G401 (cell line): ENCODE results near the gene PRIMPOL. TPM values are rescaled to one million over a fixed set of nuclear protein-coding genes. Genes with fewer than 3 reads are reported as not detected.
"Not testable (repeated sequence)": the region's sequence is repeated elsewhere in the genome, so short reads cannot be mapped to it uniquely, and the experiment has no call there.

Experiments
- DNase-seq: peaks from one replicate; pipeline ENCODE4 v3.0.0-alpha.2; 2015; ENCODE audit warnings: low spot score
- in situ Hi-C: cut with HindIII; loops from 2 replicates; pipeline ENCODE4 v1.10.0; 2016; ENCODE audit warnings: low sequenced_read_pairs, mixed read lengths
- total RNA-seq: library from RNA; depleted of rRNA; stranded (reverse); fragments of >200 nt; shearing (Covaris generic); gene quantifications from 2 replicates; pipeline ENCODE4 v1.2.3, GENCODE V29; 2014; rRNA removed

The PRIMPOL gene, protein sequence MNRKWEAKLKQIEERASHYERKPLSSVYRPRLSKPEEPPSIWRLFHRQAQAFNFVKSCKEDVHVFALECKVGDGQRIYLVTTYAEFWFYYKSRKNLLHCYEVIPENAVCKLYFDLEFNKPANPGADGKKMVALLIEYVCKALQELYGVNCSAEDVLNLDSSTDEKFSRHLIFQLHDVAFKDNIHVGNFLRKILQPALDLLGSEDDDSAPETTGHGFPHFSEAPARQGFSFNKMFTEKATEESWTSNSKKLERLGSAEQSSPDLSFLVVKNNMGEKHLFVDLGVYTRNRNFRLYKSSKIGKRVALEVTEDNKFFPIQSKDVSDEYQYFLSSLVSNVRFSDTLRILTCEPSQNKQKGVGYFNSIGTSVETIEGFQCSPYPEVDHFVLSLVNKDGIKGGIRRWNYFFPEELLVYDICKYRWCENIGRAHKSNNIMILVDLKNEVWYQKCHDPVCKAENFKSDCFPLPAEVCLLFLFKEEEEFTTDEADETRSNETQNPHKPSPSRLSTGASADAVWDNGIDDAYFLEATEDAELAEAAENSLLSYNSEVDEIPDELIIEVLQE
- 17.4 and 18.0 TPM in 2 replicates for total RNA-seq

DNA sequence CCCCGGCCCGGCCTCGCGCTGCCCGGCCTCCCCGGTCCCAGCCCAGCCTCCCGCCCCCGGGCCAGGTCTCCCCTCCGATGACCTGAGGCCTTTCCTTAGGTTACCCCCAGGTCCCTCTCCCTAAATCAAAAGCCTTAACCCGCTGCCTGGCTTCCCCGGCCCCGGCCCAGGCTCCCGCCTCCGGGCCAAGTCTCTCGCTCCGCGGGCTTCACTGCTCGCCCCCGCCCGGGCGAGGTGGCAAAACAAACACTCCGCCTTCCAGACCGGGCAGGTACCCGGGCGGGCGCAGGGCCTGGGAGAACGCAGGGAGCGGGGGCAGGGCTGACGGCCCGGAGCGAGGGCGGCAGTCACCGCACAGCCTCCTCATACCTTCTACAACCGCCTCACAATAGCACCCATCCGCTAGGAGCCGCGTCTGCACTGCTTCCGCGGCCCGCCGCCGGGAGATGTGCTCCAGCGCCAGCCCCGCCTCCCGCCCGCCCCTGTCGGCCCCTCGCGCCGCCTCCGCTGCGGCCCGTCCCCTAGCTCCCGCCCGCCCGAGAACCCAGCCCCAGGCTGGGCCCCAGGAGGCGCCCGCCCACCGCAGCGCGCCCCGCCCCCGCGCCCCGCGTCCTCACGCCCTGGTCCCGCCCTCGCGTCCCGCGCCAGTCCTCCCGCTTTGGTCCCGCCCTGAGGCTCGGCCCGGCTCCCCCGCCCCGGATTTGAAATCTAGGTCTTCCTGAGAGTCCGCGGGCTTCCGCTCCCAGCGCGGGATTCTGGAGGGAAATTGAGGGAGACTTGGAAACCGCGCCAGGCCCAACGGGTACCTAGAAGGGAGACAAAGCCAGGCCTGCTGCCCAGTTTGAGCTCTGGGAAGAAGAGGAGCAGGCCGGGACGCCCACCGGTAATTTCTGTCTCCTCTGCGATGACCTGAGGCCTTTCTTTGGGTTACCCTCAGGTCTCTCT is at the start of gene PRIMPOL, which contains the start of gene CASP3:
Gene PRIMPOL, plus strand, starts transcription at position 713 of the 945 bp plus-strand sequence. CDS start 7,403 bp downstream, outside the sequence.
Gene CASP3, minus strand, starts transcription at position 422 of the 945 bp plus-strand sequence. CDS start 10,994 bp downstream, outside the sequence.
- DNase-seq: peak; percentile 97
- in situ Hi-C loops: no loop called here

DNA sequence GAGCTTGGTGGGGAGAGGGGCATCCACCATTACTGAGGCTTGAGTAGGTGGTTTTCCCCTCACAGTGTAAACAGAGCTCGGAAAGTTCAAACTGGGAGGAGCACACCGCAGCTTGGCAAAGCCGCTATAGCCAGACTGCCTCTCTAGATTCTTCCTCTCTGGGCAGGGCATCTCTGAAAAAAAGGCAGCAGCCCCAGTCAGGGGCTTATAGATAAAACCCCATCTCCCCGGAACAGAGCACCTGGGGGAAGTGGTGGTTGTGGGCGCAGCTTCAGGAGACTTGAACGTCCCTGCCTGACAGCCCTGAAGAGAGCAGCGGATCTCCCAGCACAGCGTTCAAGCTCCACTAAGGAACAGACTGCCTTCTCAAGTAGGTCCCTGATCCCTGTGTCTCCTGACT is 48.6 kb upstream of the PRIMPOL start:
- DNase-seq, in situ Hi-C loops: not testable (repeated sequence)

DNA sequence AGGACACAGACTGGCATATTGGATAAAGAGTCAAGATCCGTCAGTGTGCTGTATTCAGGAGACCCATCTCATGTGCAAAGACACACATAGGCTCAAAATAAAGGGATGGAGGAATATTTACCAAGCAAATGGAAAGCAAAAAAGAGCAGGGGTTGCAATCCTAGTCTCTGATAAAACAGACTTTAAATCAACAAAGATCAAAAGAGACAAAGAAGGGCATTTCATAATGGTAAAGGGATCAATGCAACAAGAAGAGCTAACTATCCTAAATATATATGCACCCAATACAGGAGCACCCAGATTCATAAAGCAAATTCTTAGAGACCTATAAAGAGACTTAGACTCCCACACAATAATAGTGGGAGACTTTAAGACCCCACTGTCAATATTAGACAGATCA is 46.7 kb upstream of the PRIMPOL start:
- DNase-seq, in situ Hi-C loops: not testable (repeated sequence)

DNA sequence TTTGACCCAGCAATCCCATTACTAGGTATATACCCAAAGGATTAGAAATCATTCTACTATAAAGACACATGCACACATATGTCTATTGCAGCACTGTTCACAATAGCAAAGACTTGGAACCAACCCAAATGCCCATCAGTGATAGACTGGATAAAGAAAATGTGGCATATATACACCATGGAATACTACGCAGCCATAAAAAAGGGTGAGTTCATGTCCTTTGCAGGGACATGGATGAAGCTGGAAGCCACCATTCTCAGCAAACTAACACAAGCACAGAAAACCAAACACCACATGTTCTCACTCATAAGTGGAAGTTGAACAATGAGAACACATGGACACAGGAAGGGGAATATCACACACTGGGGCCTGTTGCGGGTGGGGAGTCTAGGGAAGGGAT is 42.1 kb upstream of the PRIMPOL start:
- in situ Hi-C loops, DNase-seq: not testable (repeated sequence)

DNA sequence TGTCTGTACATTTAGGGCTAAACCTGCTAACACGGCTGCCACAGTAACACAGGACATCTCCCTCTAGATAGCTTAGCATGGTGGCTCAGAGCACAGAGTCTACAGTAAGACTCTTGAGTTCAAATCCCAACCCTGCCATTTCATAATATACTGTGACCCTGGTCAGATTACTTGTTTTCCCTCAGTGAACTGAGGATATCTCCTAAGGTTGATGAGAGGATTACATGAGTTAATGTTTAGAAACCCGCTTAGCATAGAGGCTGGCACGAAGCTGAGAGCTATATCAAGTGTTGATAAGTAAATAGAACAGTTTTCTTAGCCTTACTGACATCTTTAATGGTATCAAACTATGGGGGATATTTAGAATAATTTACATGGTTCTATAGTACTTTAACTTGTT is 37.5 kb upstream of the PRIMPOL start:
- in situ Hi-C loops: no loop called here
- DNase-seq: no peak

DNA sequence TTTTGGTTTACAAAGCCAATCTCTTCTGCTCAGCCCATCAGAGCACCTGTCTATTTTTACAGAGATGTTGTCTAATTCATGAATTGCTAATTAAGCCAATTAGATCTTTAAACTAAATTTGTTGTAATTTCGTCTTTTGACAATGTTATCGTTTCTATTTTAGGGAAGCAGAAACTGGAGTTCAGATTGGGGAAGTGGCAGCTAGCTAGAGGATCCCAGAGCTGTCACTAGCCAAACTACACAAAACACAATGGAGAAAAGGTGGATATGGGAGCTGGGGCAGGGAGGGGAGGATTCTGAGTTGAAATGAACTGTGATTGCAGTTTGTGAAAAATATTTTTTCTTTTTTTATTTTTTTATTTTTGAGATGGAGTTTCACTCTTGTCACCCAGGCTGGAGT is 36.1 kb upstream of the PRIMPOL start:
- in situ Hi-C loops: no loop called here
- DNase-seq: no peak

DNA sequence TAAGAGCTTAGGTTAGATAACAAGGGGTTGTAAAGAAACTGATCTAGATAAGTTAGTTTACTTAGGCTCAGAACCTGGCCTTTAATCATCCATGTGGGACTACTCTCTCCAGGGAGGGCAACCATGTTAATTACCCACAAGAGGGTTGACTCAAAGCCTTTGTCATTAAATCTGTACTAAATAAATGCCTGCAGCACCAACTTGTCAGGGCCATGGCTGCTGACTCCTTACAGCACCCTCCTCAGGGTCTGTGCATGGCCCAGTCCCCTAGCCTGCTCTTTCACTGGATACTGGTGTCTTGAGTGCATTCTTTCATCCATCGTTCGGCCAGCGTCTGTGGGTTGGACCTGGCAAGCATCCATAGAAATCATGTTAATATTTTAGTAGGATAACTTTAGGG is 35.0 kb upstream of the PRIMPOL start:
- in situ Hi-C loops: no loop called here
- DNase-seq: no peak

DNA sequence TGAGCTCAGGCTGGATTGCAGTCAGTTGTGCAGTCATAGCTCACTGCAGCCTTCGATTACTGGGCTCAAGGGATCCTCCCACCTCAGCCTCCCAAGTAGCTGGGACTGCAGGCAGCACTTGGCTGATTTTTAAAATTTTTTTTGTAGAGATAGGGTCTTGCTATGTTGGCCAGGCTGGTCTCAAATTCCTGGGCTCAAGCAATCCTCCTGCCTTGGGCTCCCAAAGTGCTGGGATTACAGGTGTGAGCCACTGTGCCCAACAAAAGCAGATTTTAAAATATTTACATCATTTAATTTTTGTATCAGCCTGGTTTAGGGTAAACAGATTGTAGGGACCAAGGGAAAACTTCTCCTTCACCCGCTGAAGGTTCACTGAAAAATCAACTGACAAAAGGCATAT is 33.4 kb upstream of the PRIMPOL start:
- DNase-seq, in situ Hi-C loops: not testable (repeated sequence)

DNA sequence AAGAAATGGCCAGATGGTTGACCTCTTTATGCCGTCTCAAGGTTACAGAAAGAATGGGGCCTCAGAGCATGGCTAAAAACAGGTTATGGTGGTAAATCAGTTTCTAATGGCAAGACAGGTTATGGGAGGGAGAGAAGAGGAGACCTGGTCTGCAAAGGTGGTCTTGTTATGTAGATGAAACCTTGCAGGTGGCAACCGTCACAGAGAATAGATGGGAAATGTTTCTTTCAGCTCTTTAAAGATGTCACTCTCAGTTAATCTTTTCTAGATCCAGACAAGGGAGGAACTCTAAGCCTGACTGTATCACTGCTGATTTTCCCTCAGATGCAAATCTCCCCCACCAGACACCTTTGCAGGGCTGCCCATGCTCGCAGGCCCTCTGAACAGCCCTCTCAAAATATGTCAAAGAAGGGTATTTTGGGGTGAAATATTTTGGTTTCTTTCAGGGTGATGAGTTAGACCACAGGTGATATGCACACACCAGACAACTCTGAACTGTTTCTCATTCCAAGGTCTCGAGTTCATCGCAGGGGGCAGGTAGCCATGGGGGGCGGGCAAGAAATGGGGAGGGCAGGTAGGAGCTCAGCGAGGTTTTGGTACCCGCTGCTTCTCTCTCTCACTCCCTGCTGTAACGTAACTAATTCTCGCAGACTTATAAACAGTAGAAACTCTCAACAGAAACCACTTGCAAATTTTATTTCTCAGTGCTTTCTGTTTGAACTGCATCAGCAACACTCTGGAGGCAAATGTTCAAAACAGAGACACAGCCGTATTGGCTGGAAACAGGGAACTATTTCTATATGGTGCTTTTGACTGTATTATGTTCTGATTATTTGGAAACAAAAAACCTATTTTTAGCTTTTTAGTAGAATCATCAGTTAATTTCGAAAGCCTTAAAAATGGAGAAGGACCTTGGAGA is 32.6 kb upstream of the PRIMPOL start:
- in situ Hi-C loops: no loop called here
- no peak for DNase-seq

DNA sequence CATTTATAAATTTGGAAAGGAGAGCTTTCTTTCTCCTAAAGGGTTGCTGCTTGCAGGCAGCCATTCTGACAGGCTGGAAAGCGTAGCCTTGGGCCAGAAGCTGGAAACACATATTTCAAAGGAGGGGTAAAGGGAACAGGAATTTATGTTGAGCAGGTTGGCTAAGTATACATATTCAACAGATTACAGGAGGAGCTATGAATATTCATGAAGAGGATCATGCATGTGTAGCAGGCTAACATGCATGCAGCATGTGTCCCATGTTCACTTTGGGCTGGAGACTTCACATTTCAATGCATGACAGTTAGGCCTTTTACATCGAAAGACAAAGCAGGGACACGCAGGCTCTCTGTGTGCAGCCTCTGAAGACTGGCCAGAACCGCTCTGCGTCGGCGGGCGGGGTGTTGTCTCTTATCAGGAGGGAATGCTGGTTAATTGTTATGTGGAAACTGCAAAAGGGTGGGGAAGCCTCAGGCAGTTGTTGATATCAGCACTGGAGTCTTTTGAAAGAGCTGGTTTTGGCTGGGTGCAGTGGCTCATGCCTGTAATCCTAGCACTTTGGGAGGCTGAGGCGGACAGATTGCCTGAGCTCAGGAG is 31.8 kb upstream of the PRIMPOL start:
- DNase-seq: no peak
- in situ Hi-C loops: no loop called here

DNA sequence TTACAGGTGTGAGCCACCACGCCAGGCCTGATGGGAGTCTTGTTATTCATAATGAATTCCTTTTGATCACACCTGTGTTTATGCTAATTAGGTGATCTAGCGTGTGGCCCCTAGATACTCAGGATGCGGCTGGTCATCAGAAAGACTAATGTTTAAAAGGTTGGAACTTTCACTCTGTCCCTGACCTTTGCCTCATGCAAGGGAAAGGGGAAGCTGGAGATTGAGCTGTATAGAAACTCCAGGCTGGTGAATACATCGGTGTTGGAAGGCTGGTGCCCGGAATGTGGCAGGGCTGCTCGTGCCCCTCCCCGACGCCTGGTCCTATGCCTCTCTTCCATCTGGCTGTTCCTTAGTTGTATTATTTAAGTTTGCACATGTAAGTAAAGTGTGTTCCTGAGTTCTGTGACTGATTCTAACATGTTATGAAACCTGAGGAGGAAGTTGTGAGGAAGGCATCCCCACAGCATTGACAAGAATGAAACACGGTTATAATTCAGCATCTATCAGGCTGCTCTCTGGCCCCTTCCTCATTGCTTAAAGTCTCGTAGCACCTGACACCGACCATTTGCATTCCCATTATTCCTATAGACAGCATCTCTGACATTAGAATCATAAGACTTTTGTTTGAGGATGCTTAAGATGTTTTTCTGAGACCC is 29.2 kb upstream of the PRIMPOL start:
- in situ Hi-C loops: no loop called here
- DNase-seq: no peak

DNA sequence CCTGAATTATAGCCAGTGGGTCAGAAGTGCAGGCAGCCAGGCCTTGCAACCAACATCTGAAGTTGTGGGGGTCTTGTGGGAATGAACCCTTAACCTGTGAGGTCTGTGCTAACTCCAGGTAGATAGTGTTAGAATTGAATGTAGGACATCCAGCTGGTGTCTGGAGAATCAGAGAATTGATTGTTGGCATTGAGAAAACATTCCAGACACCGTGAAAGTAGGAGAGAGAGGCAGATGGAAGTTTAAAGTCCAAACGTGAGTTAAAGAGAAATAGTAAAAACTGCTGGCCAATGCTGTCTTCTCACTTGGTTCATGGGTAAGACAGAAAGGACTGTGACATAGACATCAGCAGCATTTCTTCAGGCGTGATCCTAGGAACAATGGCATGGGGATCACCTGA is 28.0 kb upstream of the PRIMPOL start:
- DNase-seq: no peak
- in situ Hi-C loops: no loop called here

DNA sequence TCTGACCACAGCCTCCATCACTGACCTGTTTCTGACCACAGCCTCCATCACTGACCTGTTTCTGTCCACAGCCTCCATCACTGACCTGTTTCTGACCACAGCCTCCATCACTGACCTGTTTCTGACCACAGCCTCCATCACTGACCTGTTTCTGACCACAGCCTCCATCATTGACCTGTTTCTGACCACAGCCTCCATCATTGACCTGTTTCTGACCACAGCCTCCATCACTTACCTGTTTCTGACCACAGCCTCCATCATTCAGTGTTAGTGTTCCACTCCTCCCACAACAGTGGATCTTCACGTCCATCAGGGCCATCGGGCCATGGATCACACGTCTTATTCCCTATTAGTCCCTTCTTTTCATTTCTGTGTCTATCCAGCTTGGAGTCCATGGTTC is 25.0 kb upstream of the PRIMPOL start:
- in situ Hi-C loops, DNase-seq: not testable (repeated sequence)

DNA sequence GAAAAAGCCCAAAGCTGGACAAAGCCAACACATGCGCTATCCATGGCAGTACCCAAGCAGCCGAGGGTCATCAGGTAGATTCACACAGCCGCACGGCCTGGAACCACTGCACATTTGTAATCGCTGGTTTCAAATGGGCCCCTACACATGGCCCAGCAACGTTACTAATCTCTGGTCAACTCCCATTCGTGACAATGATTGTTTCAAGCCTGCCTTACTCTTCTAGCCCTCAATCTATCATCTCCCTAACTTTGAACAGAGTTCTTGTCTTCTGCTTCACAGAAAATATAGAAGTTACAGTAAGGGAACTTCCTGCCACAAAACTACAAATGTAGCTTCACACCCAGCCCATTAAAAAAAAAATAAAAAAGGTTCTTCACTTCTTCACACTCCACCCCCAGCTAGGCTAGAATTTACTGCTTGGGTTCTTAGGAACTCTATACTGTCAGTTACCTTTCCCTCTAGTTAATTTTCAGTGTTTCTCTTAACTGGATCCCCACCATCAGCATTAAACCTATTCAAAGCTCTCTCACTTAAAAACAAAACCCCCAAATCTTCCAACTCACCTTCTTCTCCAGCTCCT is 24.5 kb upstream of the PRIMPOL start:
- in situ Hi-C loops: no loop called here
- no peak for DNase-seq

DNA sequence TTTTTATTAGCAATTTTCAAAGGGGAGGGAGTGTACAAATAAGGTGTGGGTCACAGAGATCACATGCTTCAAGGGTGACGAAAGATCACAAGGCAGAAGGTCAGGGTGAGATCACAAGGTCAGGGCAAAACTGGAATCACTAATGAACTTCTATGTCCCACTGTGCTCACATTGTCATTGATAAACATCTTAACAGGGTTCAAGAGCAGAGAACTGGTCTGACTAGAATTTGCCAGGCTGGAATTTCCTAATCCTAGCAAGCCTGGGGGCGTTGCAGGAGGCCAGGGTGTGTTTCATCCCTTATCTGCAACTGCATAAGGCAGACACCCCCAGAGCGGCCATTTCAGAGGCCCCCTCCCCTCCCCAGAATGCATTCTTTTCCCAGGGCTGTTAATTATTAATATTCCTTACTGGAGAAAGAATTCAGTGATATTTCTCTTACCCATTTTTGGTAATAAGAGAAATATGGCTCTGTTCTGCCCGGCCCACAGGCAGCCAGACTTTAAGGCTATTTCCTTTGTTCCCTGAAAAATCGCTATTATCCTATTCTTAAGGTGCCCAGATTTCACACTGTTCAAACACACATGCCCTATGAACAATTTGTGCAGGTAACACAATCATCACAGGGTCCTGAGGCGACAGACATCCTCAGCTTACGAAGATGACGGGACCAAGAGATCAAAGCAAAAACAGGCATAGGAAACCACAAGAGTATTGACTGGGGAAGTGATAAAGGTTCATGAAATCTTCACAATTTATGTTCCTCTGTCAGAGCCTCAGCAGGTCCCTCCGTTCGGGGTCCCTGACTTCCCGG is 23.5 kb upstream of the PRIMPOL start:
- in situ Hi-C loops, DNase-seq: not testable (repeated sequence)

DNA sequence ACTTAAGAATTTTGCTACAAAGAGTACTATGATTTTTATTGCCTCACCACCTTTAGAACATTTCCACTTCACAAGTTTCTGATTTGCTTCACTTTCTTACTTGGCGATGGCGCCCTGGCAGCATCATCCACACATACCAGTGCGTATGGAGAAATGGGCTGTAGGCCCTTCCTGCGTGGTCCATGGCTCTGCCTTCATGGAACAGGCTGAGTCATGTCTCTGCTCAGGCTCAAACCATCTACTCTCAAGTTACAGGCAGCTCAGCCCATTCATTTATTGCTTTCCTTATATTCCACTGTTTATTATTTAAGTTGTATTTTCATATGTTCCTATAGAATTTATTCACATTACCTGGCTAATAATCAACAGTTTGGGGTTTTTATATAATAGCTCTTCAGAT is 21.4 kb upstream of the PRIMPOL start:
- in situ Hi-C loops: no loop called here
- DNase-seq: no peak

DNA sequence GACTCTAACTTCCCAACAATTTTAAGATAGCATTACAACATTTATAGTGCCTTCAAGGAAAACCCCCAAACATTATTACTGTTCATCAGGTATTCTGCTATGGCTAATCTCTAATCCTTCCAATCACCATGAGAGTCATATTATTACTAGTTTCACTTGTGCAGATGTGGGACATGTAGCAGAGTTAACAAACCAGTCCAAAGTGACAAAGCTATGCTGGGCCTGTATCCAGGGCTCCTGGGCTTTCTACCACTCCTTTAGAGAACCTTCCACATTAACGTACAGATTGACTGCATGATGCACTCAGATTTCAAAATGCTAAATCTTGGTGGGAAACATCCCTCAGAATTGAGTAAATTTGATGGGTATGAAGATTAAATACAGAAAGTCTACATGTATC is 16.7 kb upstream of the PRIMPOL start:
- in situ Hi-C loops: no loop called here
- no peak for DNase-seq
